22Rv1 (cell line): ENCODE results near the gene OR51B5.
"Not testable (repeated sequence)": the region's sequence is repeated elsewhere in the genome, so short reads cannot be mapped to it uniquely, and the experiment has no call there.

Experiments used
- H3K27ac ChIP-seq: fragments of 450-650 bp; 2 replicates; pipeline ENCODE4 v1.5.1; 2017
- ZFX ChIP-seq: fragments of 450-650 bp; IDR thresholded peaks from 2 replicates; pipeline ENCODE4 v1.6.1; 2017; ENCODE audit warnings: antibody characterized with exemption, borderline replicate concordance
- TF ChIP-seq, protein P1 (sequence below): fragments of 450-650 bp; IDR thresholded peaks from 2 replicates; pipeline ENCODE4 v1.5.1; 2017; ENCODE audit warnings: mild to moderate bottlenecking

OR51B5 gene

DNA sequence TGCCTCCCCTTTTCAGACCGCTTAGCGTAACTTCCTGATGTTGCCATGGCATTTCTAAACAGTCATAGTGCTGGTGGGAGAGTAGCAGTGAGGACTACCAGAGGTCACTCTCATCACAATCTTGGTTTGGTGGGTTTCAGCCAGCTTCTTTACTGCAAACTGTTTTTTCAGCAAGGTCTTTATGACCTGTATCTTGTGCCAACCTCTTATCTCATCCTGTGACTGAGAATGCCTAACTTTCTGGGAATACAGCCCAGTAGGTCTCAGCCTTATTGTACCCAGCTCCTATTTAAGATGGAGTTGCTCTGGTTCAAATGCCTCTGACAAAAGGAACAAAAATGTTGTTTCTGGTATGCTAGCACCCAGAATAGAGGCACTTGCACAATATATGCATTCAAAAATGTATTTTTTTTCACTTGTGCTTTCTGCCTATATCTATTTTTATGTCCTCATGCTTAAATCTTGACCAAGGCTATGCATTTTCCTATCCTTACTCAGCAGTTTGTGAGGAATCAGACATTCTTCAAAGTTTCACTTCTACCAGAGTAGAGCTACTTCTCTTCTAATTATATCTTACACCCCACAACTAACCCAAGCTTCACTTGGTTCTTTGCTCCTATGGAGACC lies 24.2 kb upstream of the OR51B5 start:
- no peak overlapping the region for H3K27ac ChIP-seq
- TF ChIP-seq ZFX: no peak
- TF ChIP-seq, protein P1, sequence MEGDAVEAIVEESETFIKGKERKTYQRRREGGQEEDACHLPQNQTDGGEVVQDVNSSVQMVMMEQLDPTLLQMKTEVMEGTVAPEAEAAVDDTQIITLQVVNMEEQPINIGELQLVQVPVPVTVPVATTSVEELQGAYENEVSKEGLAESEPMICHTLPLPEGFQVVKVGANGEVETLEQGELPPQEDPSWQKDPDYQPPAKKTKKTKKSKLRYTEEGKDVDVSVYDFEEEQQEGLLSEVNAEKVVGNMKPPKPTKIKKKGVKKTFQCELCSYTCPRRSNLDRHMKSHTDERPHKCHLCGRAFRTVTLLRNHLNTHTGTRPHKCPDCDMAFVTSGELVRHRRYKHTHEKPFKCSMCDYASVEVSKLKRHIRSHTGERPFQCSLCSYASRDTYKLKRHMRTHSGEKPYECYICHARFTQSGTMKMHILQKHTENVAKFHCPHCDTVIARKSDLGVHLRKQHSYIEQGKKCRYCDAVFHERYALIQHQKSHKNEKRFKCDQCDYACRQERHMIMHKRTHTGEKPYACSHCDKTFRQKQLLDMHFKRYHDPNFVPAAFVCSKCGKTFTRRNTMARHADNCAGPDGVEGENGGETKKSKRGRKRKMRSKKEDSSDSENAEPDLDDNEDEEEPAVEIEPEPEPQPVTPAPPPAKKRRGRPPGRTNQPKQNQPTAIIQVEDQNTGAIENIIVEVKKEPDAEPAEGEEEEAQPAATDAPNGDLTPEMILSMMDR: no peak

DNA sequence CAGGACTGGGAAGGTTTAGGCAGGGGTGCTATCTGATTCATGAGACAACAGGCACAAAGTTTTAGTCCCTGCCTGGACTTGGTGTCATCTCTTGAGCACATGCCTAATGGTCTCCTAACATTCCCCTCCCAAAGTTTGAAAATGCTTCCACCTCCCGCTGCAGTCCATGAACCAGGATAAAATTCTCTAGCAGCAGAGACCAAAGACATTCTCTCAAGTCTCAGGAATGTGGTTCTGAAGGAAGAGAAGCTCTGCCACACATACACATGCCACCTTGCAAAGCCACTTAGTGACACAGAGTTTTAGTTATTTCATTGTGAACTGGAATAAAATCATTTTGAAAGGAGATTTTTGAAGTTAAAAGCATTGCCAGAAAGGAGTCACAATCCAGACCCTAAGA lies 23.5 kb upstream of the OR51B5 start:
- no peak overlapping the region for H3K27ac ChIP-seq
- TF ChIP-seq, protein P1: no peak
- no peak for TF ChIP-seq ZFX

DNA sequence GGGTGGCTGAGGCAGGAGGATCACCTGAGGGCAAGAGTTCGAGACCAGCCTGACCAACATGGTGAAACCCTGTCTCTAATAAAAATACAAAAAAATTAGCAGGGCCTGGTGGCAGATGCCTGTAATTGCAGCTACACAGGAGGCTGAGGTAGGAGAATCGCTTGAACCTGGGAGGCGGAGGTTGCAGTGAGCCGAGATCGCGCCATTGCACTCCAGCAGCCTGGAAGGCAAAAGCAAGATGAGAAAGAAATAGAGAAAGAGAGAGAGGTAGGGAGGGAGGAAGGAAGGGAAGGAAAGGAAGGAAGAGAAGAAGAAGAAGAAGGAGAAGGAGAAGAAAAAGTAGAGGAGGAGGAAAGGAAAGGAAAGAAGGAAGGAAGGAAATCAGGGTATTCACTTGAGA lies 23.0 kb upstream of the OR51B5 start:
- H3K27ac ChIP-seq: not testable (repeated sequence)

DNA sequence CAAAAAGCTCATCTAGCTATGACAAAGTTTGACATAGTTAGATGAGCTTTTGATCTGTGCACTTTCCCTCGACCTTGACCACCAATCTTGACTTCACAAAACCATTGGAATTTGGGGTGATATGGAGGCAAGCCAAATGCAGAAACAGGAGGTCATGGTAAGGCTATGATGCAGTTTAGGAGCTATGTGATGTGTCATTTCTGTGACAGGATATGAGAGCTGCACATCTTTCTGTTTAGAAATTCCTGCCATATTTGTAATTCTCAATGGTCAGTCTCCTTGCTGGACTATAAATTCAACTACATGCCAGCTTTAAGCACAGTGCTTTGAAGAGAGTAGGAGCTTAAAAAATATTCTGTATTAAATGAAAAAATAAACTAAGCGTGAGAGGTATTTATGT lies 20.9 kb upstream of the OR51B5 start:
- H3K27ac ChIP-seq: no peak overlapping the region
- TF ChIP-seq, protein P1: no peak
- TF ChIP-seq ZFX: no peak

GRCh38 chr11:5363679-5364078 lies 20.4 kb upstream of the OR51B5 start:
- H3K27ac ChIP-seq: no peak overlapping the region
- TF ChIP-seq, protein P1: no peak
- TF ChIP-seq ZFX: no peak

DNA sequence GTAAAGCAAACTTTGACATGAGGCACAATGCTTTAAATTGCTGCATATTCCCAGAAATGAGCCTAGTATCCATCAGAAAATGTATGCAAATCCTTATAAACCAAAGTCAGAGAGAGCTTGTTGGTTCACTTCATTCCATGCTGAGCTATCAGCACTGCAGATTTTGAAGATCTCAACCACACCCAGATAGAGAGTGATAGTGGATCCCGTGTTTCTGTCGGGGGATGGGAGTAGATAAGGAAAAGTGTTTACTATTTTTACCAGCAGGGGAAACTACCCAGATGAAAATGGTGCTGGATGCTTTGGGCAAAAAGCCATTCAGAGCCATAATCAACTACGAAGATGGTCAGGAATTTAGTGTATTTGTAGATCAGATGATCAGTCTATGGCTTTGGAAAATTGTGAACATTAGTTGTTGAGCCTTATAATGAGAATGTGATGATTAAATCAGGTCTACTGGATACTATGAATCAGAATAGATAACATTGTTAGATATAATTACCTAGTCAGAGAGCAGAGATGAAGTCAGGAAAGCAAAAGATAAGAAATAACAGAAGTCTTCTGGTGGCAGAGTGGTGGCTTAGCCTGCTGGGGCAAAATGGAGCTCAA lies 18.8 kb upstream of the OR51B5 start:
- no peak overlapping the region for H3K27ac ChIP-seq
- TF ChIP-seq, protein P1: no peak
- no peak for TF ChIP-seq ZFX

GRCh38 chr11:5356031-5356430 lies 12.7 kb upstream of the OR51B5 start:
- H3K27ac ChIP-seq: not testable (repeated sequence)

- no peak within 1 kb of the TSS for H3K27ac ChIP-seq
- TF ChIP-seq ZFX: no peak
- TF ChIP-seq, protein P1: no peak
Measured at GRCh38 chr11:5351208-5351607, 7.9 kb upstream of the OR51B5 start, which contains the start of gene OR51B6. Gene OR51B6, plus strand, starts transcription at chr11:5351508. Its CDS starts 0 bp downstream, at chr11:5351508.
